GM18526 (cell line): ENCODE measurements around the gene HEXD.

Experiments used
- POLR2A ChIP-seq: IDR thresholded peaks from 3 replicates; pipeline ENCODE4 v1.6.1; 2011; ENCODE audit not compliant: insufficient read length; ENCODE audit errors: extremely low read depth

Gene HEXD

DNA sequence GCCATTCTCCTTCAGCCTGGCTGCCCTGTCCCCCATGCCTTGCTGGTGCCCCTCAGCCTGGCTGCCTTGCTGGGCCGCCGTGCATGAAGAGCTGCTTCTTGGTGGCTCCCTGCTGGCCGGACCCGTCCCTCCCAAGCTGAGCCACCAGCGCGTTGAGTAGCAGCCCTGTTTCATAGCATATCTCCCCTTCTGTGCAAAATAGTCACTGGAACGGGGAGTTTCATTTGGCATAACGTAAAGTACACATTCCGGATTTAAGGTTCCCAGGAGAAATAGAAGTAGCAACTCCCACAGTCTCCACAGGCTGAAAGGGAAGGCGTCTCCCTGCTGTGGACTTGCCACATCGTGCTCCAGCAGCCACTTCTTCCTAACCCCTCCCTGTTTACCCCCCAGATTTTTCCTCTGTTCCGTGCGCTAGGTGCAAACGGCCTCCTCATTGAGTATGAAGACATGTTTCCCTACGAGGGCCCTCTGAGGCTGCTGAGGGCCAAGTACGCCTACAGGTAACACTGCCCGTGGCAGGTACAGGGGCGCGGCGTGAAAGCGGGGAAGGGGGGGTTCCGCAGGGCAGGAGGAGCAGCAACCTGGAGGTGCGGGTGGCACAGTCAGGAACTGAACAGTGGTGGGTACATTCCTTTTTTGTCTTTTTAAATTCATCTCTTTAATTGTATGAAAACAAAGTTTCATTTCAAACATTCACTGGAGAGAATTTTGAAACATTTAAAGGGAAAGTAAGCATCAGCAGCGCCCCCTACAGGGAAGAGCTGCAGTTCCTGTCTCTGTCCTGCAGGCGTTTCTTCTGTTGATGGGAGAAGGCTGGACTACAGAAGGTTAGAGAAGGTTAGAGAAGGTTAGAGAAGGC, 6.1 kb downstream of the HEXD start:
- no peak for TF ChIP-seq POLR2A

DNA sequence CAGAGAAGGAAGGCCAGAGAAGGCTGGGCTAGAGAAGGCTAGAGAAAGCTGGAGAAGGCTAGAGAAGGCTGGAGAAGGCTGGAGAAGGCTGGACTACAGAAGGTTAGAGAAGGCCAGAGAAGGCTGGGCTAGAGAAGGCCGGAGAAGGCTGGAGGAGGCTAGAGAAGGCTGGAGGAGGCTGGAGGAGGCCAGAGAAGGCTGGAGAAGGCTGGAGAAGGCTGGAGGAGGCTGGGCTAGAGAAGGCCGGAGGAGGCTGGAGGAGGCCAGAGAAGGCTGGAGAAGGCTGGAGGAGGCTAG, 6.7 kb downstream of the HEXD start:
- TF ChIP-seq POLR2A, result no peak

DNA sequence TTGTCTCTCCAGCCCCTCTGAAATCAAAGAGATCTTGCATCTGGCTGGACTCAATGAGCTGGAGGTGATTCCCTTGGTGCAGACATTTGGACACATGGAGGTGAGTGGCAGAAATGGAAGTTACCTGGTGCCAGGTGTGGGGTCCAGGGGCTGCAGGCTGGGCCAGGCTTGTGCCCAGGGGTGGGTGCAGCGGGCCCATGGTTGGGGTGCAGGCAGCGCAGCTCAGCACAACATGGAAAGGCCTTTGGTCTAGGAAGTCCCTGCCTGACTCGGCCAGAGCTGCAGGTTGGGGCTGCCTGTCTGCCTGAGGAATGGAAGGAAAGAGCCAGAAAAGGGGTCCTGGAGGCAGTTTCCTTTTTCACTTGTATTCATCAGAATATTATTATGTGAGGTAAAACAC, 10.4 kb downstream of the HEXD start:
- TF ChIP-seq POLR2A, result no peak

DNA sequence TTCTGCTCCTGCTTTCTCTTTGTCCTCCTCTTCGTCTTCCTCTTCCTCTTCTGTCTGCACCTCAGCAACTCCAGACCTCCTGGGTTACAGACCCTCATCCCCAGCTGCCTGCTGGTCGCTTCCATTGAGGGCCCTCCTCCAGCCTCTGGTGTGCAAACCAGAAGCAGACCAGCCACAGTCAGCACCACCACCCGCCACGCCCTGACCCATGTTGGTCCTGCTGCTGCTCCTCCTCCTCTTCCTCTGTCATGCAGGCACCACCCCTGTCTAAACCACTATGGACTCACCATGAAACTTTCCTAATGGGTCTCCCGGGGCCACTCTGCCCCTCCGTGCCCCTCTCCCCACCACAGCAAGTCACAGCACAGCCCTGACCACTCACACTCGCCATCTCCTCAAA, 11.7 kb downstream of the HEXD start:
- no peak for TF ChIP-seq POLR2A

DNA sequence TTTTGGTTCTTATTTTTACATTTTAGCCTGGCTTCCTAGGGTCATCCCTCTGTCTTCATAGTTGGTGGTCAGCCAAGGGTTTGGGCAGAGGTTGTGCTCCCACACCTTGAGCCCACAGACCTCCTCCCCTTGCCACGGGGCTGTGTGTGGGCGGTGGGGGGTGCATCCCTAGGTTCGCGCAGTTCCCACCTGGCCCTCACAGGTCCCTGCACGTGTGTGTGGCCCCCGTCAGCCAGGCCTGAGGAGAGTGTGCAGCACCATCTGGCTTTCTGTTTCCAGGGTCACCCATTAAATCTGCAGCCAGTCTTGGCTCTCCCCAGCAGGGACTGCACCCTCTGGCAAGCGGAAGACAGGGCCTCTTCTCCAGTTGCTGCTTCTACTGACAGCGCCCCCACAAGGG, 13.9 kb downstream of the HEXD start:
- no peak for TF ChIP-seq POLR2A

DNA sequence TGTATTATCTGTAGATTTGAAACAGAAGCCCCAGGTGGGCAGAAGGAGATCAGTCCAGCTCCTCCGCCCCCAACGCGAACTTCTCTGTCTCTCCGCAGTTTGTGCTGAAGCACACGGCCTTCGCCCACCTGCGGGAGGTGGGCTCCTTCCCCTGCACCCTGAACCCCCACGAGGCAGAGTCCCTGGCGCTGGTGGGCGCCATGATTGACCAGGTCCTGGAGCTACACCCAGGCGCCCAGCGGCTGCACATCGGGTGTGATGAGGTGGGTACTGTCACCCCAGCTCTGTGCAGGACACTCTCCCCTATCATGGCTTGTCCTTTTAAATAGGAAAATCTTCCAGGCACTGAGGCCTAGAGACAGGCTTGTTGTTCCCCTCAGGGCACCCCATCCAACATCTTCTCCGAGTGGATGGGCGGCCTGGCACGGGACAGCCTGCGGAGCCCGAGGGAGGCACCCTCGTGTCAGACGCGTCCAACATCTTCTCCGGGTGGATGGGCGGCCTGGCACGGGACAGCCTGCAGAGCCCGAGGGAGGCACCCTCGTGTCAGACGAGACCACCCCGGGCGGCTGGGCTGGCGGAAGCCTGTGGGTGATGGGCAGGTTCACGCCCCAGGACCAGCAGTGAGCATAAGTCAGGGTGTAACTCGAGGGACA, 15.5 kb downstream of the HEXD start:
- no peak for TF ChIP-seq POLR2A

DNA sequence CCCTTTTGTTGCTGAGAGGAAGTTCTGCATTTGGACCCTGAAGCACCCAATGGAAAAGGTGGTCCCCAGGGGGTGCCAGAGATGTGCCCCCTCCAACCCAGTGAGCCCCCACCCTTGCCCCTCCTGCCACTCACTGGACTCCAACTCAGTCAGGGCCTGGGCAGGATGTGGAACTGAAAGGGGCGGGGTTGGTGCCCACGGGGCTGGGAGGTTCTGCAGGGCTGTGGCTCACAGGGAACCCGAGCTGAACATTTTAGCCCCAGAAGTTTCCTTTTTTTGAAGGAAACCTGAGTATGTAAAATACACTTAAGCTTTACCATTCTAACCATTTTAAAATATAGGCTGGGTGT, 16.0 kb downstream of the HEXD start:
- no peak for TF ChIP-seq POLR2A

DNA sequence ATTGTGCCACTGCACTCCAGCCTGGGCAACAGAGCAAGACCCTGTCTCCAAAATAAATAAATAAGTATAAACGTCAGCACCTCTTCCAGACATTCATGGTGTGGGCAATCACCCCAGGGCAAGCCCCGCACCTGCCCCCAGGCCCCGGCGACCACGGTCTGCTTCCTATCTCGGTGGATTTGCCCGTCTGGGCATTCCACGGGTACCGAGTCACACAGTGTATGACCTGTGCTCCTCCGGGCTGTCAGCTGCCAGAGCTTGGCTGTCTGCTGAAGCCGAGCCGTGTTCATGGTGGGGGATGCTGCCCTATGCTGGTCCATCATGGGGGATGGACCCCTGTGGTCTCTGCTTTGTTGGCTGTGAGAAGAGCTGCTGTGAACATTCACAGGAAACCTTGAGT, 17.0 kb downstream of the HEXD start:
- no peak for TF ChIP-seq POLR2A

DNA sequence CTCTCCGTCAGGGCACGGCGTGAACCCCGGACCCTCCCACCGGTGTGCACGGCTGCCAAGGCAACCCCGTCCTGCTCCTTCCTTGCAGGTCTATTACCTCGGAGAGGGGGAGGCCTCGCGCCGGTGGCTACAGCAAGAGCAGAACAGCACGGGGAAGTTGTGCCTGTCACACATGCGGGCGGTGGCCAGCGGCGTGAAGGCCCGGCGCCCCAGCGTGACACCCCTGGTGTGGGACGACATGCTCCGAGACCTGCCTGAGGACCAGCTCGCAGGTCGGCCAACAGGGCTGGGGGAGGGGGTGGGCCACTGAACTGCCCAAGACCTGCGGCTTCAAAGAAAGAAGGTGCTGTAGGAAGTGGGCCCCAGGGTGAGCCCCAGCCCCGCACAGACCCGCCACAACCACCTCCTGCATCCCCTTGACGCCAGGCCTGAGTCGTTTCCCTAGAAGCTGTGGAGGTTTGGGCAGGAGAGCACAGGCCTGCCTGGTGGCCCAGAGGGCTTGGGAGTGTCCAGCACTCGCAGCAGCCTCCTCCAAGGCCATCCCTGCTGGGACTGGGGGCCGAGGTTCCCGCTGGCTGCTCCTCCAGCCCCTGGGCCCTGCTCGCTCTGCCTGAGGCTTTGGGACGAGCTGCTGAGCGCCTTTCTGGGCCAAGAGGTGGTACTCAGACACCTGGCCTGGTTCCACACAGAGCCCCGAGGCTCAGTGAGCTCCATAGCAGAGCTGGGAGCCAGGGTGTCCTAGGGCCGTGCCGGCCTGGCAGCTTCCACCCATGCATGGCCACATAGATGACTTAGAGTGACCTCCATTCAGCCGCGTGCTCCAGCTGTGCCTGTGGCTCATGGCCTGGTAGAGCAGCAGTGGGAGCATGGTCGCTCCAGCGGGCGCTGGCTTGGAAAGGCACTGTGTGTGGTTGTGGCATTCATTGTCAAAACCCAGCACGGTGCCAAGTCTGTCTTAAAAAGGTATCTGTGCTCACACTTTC, 17.7 kb downstream of the HEXD start:
- TF ChIP-seq POLR2A, result no peak

DNA sequence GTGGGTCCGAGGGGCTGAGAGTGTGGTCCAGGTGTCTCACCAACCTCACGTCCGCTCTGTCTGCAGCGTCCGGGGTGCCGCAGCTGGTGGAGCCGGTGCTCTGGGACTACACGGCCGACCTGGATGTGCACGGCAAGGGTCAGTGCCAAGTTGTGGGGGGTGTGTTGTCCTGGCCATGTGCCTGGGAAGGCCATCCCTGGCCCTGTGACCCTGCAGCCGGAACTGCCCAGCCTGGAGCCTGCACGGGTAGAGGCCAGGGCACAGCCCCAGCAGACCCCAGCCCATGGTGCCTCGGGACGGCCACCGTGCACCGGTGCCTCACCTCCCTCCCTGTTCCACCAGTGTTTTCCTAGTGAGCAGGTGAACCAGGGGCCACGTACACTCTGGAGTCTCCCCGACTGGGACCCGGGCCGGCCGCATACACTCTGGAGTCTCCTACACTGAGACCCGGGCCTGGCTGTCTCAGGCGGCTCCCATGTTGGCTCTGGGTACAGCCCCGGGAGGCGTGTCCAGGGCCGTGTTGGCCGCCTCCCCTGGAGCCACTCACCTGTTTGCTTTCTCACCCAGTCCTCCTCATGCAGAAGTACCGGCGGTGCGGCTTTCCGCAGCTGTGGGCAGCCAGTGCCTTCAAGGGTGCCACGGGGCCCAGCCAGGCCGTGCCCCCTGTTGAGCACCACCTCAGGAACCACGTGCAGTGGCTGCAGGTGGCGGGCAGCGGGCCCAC, 18.6 kb downstream of the HEXD start:
- TF ChIP-seq POLR2A, result no peak

DNA sequence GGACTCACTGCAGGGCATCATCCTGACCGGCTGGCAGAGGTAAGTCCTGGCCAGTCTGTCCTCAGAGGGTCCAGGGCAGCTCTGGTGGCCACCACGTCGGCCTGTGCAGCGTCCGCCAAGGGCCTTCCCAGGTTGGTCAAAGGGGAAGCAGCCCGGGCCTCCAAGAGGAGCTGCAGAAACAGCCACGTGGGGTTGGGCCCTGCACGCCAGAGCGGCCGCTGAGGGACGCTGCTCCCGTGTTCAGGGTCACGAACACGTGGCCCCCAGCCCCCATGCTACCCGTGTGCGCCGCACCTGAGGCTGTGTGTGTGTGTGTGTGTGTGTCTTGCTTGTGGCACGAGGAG, 19.1 kb downstream of the HEXD start:
- no peak for TF ChIP-seq POLR2A

DNA sequence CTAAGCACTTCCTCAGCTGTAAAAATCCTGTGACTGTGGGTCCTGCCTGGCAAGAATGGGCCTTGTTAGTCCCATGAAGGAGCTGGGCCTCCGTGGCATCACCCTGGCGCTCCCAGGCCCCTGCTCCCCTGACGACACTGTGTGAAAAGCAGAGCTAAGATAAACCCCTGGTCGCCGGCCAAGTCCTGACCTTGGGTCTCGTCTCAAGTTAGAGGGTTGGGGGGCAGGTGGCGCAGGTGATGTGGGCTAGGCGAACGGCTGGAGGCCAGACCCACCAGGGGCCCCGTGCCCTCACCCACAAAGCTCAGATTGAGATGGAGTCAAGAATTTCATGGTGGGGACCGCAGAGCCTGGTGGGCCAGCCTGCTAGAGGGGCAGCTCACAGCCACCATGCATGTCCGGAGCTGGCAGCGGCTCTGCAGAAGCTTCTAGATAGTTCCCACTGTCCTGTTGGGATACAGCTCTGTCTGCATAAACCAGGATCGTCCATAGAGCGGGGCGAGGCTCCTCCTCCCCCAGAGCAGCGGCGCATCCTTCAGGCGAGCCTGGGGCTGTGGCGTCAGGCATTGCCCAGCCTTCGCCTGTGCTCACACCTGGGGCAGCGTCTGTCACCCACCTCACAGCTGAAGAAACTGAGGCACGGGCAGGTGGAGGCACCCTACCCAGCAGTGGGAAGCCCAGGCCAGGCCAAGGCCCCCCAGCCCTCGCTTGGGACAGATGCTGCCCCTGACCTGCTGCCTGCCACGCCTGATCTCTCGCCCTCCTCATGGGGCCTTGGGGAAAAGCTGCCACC, 20.4 kb downstream of the HEXD start:
- TF ChIP-seq POLR2A, result no peak

DNA sequence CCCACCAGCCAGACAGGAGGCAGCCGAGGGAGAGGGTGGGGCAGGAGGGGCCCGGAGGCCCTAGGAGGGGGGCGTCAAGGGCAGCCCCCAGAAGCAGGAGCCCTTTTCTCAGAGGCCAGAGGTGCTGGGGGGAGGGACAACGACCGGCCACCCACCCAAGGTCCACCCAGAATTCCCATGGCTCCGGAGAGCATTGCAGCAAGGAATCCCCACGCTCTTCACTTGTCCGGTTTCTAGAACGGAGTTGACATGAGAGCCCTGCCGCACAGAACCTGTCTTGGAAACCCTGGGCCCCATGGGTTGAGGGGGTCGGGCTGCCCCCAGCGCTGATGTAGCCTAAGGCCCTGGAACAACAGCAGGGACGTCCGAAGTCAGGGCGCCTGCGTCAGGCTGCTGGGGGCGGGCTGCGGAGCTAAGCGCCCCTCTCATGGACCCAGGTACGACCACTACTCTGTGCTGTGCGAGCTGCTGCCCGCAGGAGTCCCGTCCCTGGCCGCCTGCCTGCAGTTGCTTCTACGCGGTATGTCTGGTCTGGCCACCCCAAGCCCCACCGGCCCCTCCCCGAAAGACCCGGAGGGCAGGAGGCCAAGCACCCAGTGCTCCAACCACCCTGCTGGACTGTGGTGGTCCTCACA, 21.2 kb downstream of the HEXD start:
- TF ChIP-seq POLR2A, result no peak

DNA sequence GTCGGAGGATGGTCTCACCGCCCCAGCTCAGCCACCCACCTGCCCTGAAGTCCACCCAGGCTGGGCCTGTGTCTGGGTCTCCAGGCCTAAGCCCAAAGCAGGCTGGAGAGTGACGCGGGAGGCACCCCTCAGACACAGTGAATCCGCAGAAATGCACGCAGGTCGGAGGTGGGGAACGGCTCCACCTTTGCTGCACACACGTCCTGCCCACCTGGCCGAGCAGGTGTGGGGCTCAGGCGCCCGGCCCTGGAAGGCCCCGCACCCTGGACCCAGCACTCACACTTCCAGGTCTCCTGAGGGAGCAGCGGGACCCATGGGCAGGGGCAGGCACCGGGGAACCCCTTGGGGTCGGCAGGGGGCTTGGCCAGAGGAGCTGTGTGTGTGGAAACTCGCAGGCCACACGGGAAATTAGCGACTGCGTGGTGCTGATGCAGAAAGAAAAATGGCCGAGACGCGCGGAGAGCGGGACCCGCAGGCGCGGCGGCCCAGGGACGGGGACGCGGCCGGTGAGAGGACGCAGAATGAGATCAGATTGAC, 21.8 kb downstream of the HEXD start:
- TF ChIP-seq POLR2A, result no peak
